ENCODE measurements around the gene AMY2A.
"Not testable (repeated sequence)": the region's sequence is repeated elsewhere in the genome, so short reads cannot be mapped to it uniquely, and the experiment has no call there.

Gene AMY2A

DNA sequence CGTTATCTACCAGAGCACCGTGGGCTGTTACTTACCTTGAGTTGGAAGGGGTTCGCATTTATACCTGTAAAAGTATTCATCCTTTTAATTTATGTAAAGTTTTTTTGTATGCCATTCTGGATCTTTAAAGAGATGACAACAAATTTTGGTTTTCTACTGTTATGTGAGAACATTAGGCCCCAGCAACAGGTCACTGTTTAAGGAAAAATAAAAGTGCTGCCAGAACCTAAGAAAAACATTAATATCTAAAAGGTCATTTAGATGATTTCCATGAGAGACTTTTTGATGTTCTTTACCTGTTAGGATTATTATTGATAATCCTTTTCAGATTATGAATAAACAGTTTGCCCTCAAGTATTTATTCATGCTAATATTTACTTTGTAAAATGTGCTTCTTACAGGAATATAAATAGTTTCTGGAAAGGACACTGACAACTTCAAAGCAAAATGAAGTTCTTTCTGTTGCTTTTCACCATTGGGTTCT, at the start of gene AMY2A:
Gene AMY2A (plus strand): TSS at position 434 of the 484 bp plus-strand sequence. CDS start 14 bp downstream, at position 448.
- DNase-seq = not testable (repeated sequence)

DNA sequence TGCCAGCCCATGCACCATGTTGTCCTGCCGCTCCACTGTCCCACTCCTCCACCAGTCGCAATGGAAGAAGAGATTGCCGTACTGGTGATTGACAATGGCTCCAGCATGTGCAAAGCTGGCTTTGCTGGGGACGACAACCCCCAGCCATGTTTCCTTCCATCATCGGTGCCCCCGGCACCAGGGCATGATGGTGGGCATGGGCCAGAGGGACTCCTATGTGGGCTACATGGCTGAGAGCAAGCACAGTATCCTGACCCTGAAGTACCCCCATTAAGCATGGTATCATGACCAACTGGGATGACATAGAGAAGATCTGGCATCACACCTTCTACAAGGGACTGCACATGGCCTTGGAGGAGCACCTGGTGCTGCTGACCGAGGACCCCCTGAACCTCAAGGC, 47.7 kb upstream of the AMY2A start:
- DNase-seq = no peak

DNA sequence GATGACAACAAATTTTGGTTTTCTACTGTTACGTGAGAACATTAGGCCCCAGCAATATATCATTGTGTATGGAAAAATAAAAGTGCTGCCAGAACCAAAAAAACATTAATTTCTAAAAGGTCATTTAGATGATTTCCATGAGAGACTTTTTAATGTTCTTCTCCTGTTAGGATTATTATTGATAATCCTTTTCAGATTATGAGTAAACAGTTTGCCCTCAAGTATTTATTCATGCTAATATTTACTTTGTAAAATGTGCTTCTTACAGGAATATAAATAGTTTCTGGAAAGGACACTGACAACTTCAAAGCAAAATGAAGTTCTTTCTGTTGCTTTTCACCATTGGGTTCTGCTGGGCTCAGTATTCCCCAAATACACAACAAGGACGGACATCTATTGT, 45.9 kb upstream of the AMY2A start, which contains the start of gene AMY2B:
Gene AMY2B (plus strand): TSS at position 301 of the 400 bp plus-strand sequence. CDS start 14 bp downstream, at position 315.
- DNase-seq = not testable (repeated sequence)

DNA sequence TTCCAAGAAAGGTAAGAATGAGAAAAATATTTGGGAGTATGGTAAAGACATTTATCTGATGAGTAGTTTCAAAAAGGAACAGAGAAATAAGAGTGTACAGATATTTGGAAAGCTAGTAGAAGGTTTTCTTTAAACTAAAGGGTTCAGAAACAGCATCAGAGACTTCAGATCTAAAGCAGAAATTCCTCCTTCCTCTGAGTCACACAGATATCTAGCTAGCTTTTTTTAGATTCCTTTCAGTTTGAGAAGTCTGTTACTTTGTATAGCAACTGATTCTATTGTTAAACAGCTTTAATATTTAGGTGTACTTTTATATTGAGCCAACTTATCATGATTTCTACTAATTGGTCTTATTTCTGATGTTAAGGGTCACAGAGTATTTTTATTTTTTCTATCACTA, 41.2 kb upstream of the AMY2A start:
- no peak for DNase-seq

GRCh38 chr1:103576784-103577183, 40.4 kb upstream of the AMY2A start:
- DNase-seq = not testable (repeated sequence)

GRCh38 chr1:103582464-103582863, 34.8 kb upstream of the AMY2A start:
- no peak for DNase-seq

DNA sequence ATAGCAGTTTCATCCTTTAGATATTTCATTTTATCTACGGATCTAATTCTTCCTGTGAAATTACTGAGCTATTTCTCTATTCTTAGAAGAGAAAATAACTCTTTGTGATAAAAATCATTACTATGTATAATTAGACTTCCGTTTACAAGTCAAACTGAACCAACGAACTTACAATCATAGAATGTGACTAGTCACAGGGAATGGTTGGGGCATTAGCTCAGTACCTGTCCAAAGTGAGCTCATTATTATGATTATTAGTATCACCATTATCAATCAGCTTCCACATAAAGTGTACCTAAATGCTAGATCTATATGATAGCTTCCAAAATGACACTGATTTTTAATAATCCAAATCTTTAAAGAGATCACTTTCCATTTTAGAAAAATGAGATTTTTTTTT, 33.3 kb upstream of the AMY2A start:
- DNase-seq = no peak

DNA sequence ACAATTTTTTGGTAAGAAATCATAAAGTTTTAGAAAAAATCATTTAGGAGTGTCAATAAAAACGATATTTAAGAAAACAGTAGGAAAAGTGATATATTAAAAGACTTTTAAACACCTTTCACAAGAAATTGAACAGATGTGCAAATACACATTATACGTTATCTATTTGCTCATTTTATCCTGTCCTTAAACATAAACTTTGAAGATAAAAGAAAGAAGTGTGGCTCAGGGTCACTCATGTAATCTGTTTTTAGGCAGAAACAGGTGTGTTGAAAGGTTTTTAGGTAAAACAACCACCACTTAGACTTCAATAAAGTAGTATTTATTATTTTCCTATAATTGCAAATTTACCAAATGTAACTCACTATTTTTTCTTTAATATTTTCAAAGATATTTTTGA, 32.7 kb upstream of the AMY2A start:
- no peak for DNase-seq

DNA sequence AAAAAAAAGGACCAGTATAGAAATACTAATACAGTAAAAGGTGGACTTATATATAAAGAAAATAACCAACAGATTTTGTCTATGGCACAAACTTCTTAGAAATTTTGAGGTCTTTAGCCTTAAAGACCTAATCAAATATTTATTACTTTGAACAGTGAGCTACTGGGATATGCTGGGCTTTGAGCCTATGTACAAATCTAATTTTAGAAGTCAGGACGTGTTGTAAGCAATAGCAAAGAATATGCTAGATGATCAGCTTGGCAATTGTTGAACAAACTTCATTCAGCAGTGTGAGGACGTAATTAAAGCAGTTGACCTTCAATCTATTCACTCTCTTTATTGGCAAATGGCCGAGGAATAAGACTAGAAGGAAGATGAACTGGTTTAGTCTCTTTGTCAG, 14.5 kb upstream of the AMY2A start:
- DNase-seq = not testable (repeated sequence)

DNA sequence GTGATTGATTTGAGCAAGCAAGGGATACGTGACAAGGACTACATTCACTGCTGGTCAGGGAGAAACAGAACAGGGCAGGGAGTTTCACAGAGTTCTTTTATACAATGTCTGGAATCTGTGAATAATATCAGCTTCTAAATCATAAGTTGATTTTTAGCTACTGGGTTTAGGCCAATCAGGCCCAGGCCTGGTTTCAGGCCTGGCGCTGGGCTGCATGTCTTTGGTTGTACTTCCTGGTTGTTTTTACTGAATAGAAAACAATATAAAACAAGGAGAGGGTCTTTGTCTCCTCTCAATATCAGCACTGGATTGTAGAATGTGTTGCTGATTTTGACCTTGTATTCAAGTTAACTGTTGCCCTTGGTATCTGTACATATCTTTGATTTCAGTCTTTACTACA, 865 bp upstream of the AMY2A start:
- DNase-seq = no peak

- DNase-seq = not testable (repeated sequence)
Measured at GRCh38 chr1:103627436-103627835, 10.2 kb downstream of the AMY2A start.

DNA sequence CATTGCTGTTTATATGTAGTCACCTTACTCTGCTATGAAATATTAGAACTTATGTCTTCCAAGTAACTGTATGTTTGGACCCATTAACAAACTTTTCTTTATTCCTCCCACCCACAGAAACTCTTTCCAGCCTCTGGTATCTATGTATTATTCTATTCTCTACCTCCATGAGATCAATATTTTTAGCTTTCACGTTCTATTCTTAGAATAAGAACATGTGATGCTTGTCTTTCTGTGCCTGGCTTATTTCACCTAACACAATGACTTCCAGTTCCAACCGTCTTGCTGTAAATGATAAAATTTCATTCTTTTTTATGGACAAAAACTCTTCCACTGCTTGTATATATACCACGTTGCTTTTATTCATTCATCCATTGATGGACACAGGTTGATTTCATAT, 24.0 kb downstream of the AMY2A start:
- DNase-seq = not testable (repeated sequence)

DNA sequence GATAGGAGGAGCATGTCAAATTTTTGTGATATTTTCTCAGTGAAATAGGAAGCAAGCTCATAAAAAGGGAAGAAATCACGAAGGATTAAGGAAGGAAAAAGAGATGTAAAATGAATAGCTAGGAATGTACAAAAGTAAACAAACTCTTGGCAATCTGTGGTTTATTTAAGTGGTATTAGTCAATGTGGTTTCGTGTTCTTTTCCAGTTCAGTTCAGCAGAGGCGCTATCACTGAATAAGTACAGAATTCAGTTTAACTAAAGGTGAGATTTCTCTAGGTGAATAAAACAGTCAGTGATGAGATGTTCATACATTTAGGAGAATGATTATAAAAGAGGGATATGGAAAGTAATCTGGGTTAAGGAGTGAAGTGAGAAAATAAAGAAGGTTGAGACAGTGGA, 26.7 kb downstream of the AMY2A start:
- DNase-seq = not testable (repeated sequence)

DNA sequence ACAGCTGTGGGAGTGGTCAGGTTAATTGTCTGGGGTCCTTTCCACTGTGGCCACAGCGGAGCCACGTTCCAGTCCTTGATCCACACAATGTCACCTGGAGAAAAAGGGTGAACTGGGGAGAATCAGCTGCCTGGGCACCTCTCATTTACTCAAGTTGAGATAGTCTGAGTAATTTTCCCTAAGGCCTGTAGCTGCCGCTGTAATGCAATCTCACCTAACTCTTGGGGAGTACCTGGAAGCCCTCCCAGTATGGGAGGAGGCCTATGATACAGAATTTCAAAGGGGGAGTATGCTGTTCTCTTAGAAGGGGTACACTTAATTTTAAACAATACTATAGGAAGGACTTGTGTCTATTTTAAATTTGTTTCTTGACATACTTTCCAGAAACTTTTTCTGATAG, 33.1 kb downstream of the AMY2A start:
- not testable (repeated sequence) for DNase-seq

DNA sequence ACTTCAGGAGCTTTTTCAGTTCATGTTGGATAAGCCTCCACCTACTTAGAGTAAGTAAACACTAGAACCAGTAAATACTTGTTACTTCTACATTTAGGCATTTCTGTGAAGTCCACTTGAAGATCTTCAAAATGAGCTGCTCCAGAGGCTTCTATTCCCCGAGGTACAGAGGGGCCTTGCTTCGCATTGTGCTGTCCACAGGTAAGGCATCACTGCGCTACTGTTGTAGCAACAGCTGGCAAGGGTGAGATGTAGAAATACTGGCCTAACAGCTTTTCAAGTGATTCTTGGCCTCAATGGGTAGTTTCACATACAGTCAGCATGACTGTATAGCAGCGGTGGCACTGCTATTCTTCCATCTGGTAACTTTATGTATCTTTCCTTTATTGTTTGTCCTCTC, 33.7 kb downstream of the AMY2A start:
- not testable (repeated sequence) for DNase-seq

- DNase-seq = not testable (repeated sequence)
Measured at GRCh38 chr1:103654133-103654532, 36.9 kb downstream of the AMY2A start.

DNA sequence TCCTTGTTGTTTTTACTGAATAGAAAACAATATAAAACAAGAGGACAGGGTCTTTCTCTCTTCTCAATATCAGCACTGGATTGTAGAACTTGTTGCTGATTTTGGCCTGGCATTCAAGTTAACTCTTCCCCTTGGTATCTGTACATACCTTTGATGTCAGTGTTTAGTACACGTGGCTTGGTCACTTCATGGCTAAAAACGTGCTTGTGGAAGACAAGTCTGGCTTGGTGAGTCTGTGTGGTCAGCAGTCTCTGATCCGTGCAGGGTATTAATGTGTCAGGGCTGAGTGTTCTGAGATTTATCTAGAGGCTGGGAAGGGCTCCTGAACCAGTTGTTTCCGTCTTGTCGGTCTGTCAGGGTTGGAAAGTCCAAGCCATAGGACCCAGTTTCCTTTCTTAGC, 38.2 kb downstream of the AMY2A start, which contains the start of gene AMY1A:
Gene AMY1A (plus strand): TSS at position 301 of the 400 bp plus-strand sequence. CDS start 571 bp downstream, outside the sequence.
- not testable (repeated sequence) for DNase-seq
